ENCODE results near the gene WASF3.

WASF3 gene

GRCh38 chr13:26707122-26708006 lies 149.9 kb downstream of the WASF3 start:
- Histone ChIP-seq H3K9me3 (ENCODE audit: insufficient read depth, low read length, severe bottlenecking) (peaks cover 2% of the 10 kb centered on the region), H3K79me2 (ENCODE audit: insufficient read depth, low read length) (no peaks in the 10 kb centered on the region), H3K9ac (ENCODE audit: low read depth, low read length) (no peak overlapping the region), H4K20me1 (ENCODE audit: insufficient read depth, low read length) (0 out of 2 replicates have a peak, but pooled peaks cover 2% of the 10 kb centered on the region), H3K27ac (ENCODE audit: low read length) (no peak overlapping the region), H2AFZ (ENCODE audit: low read depth, low read length) (no peak overlapping the region), H3K27me3 (ENCODE audit: insufficient read depth, low read length, poor library complexity) (peaks cover 6% of the 10 kb centered on the region), H3K4me1 (ENCODE audit: insufficient read depth, low read length) (no peaks in the 10 kb centered on the region), H3K4me2 (ENCODE audit: insufficient read depth, low read length) (no peak overlapping the region), H3K36me3 (ENCODE audit: insufficient read depth, low read length) (no peaks in the 10 kb centered on the region), H3K4me3 (ENCODE audit: low read depth in 1 of 2, low read length in 2 of 2) (no peak overlapping the region)
- DNase-seq (peak; percentile 67), ATAC-seq (ENCODE audit: insufficient read depth, low read depth) (peak; percentile 94)
- TF ChIP-seq CTCF (IDR thresholded peaks at IDR 0.05; ENCODE audit: borderline replicate concordance, extremely low read depth, low read length, poor library complexity, severe bottlenecking) = peak; percentile 80
- no peak for TF ChIP-seq EZH2 (IDR thresholded peaks at IDR 0.05; ENCODE audit: borderline replicate concordance, low read depth, low read length, severe bottlenecking)

- no peak overlapping the region for H3K4me3 ChIP-seq (ENCODE audit: low read depth in 1 of 2, low read length in 2 of 2)
- no peaks in the 10 kb centered on the region for H3K36me3 ChIP-seq (ENCODE audit: insufficient read depth, low read length)
- no peak overlapping the region for H2AFZ ChIP-seq (ENCODE audit: low read depth, low read length)
- peaks cover 2% of the 10 kb centered on the region for H3K9me3 ChIP-seq (ENCODE audit: insufficient read depth, low read length, severe bottlenecking)
- no peak for DNase-seq
- H3K27ac ChIP-seq (ENCODE audit: low read length) = no peak overlapping the region
- H3K4me1 ChIP-seq (ENCODE audit: insufficient read depth, low read length) = no peaks in the 10 kb centered on the region
- H3K4me2 ChIP-seq (ENCODE audit: insufficient read depth, low read length) = no peak overlapping the region
- H3K27me3 ChIP-seq (ENCODE audit: insufficient read depth, low read length, poor library complexity) = peaks cover 4% of the 10 kb centered on the region
- H4K20me1 ChIP-seq (ENCODE audit: insufficient read depth, low read length) = 0 out of 2 replicates have a peak, but pooled peaks cover 2% of the 10 kb centered on the region
- no peak overlapping the region for H3K9ac ChIP-seq (ENCODE audit: low read depth, low read length)
- H3K79me2 ChIP-seq (ENCODE audit: insufficient read depth, low read length) = no peaks in the 10 kb centered on the region
- ATAC-seq (ENCODE audit: insufficient read depth, low read depth) = no peak
- TF ChIP-seq EZH2 (IDR thresholded peaks at IDR 0.05; ENCODE audit: borderline replicate concordance, low read depth, low read length, severe bottlenecking) (no peak), CTCF (IDR thresholded peaks at IDR 0.05; ENCODE audit: borderline replicate concordance, extremely low read depth, low read length, poor library complexity, severe bottlenecking) (no peak)
Measured at GRCh38 chr13:26708007-26708297, 150.5 kb downstream of the WASF3 start.

GRCh38 chr13:26709461-26709860 lies 152.0 kb downstream of the WASF3 start:
- Histone ChIP-seq H3K4me1 (ENCODE audit: insufficient read depth, low read length) (no peaks in the 10 kb centered on the region), H3K27me3 (ENCODE audit: insufficient read depth, low read length, poor library complexity) (no peaks in the 10 kb centered on the region), H2AFZ (ENCODE audit: low read depth, low read length) (no peak overlapping the region), H3K9ac (ENCODE audit: low read depth, low read length) (no peak overlapping the region), H3K27ac (ENCODE audit: low read length) (no peak overlapping the region), H3K79me2 (ENCODE audit: insufficient read depth, low read length) (no peaks in the 10 kb centered on the region), H3K36me3 (ENCODE audit: insufficient read depth, low read length) (no peaks in the 10 kb centered on the region), H3K4me2 (ENCODE audit: insufficient read depth, low read length) (no peak overlapping the region), H3K9me3 (ENCODE audit: insufficient read depth, low read length, severe bottlenecking) (peaks cover 2% of the 10 kb centered on the region), H4K20me1 (ENCODE audit: insufficient read depth, low read length) (0 out of 2 replicates have a peak, but pooled peaks cover 2% of the 10 kb centered on the region), H3K4me3 (ENCODE audit: low read depth in 1 of 2, low read length in 2 of 2) (no peak overlapping the region)
- TF ChIP-seq EZH2 (IDR thresholded peaks at IDR 0.05; ENCODE audit: borderline replicate concordance, low read depth, low read length, severe bottlenecking) (no peak), CTCF (IDR thresholded peaks at IDR 0.05; ENCODE audit: borderline replicate concordance, extremely low read depth, low read length, poor library complexity, severe bottlenecking) (no peak)
- DNase-seq (no peak), ATAC-seq (ENCODE audit: insufficient read depth, low read depth) (no peak)

All from DND-41 (cell line).